ENCODE results near the gene LUZP2.

The LUZP2 gene

GRCh38 chr11:24489477-24489876, 7.4 kb upstream of the LUZP2 start:
- TF ChIP-seq CTCF (IDR thresholded peaks at IDR 0.05; ENCODE audit: control insufficient read depth, insufficient read depth, low read depth, low read length, missing control alignments): no peak
- DNase-seq (ENCODE audit: low read depth): no peak
- no peak overlapping the region for H3K4me3 ChIP-seq (ENCODE audit: control insufficient read depth, low read depth, low read length)

- DNase-seq (ENCODE audit: low read depth): no peak
- no peak for TF ChIP-seq CTCF (IDR thresholded peaks at IDR 0.05; ENCODE audit: control insufficient read depth, insufficient read depth, low read depth, low read length, missing control alignments)
- H3K4me3 ChIP-seq (ENCODE audit: control insufficient read depth, low read depth, low read length): no peak overlapping the region
Measured at GRCh38 chr11:24496386-24496735, 492 bp upstream of the LUZP2 start.

- H3K4me3 ChIP-seq (ENCODE audit: control insufficient read depth, low read depth, low read length): no peak overlapping the region
- no peak for DNase-seq (ENCODE audit: low read depth)
- TF ChIP-seq CTCF (IDR thresholded peaks at IDR 0.05; ENCODE audit: control insufficient read depth, insufficient read depth, low read depth, low read length, missing control alignments): no peak
Measured at GRCh38 chr11:24497831-24498230, 978 bp downstream of the LUZP2 start.

GRCh38 chr11:24502425-24502824, 5.6 kb downstream of the LUZP2 start:
- no peak for DNase-seq (ENCODE audit: low read depth)
- TF ChIP-seq CTCF (IDR thresholded peaks at IDR 0.05; ENCODE audit: control insufficient read depth, insufficient read depth, low read depth, low read length, missing control alignments): no peak
- no peak overlapping the region for H3K4me3 ChIP-seq (ENCODE audit: control insufficient read depth, low read depth, low read length)

- no peak for TF ChIP-seq CTCF (IDR thresholded peaks at IDR 0.05; ENCODE audit: control insufficient read depth, insufficient read depth, low read depth, low read length, missing control alignments)
- H3K4me3 ChIP-seq (ENCODE audit: control insufficient read depth, low read depth, low read length): no peak overlapping the region
- no peak for DNase-seq (ENCODE audit: low read depth)
Measured at GRCh38 chr11:24509114-24509513, 12.3 kb downstream of the LUZP2 start.

- no peak for TF ChIP-seq CTCF (IDR thresholded peaks at IDR 0.05; ENCODE audit: control insufficient read depth, insufficient read depth, low read depth, low read length, missing control alignments)
- H3K4me3 ChIP-seq (ENCODE audit: control insufficient read depth, low read depth, low read length): no peak overlapping the region
- DNase-seq (ENCODE audit: low read depth): no peak
Measured at GRCh38 chr11:24511511-24511910, 14.7 kb downstream of the LUZP2 start.

Measured in AG09309 (cell line).